Endodermal cell (in vitro differentiated cells): ENCODE data around the gene TMED7. TPM values are rescaled to one million over a fixed set of nuclear protein-coding genes. Genes with fewer than 3 reads are reported as not detected.
"Not testable (repeated sequence)": the region's sequence is repeated elsewhere in the genome, so short reads cannot be mapped to it uniquely, and the experiment has no call there.

Experiments used
- DNase-seq: peaks from one replicate; pipeline ENCODE4 v3.0.0-alpha.2; 2017
- H3K27ac ChIP-seq: 2 replicates; pipeline ENCODE4 v1.5.1; 2013; ENCODE audit warnings: mild to moderate bottlenecking, low read depth, low read length, moderate library complexity
- H3K27me3 ChIP-seq: 2 replicates; pipeline ENCODE4 v1.6.1; 2013; ENCODE audit warnings: mild to moderate bottlenecking, low read length, moderate library complexity; ENCODE audit not compliant: insufficient read depth, control insufficient read depth, poor library complexity, severe bottlenecking
- H3K36me3 ChIP-seq: 2 replicates; pipeline ENCODE4 v1.7.0; 2013; ENCODE audit warnings: mild to moderate bottlenecking, low read length, moderate library complexity; ENCODE audit not compliant: control insufficient read depth, insufficient read depth
- H3K4me1 ChIP-seq: one replicate; pipeline ENCODE4 v1.7.0; 2013; ENCODE audit warnings: low read length; ENCODE audit not compliant: control insufficient read depth, insufficient read depth
- H3K4me3 ChIP-seq: 2 replicates; pipeline ENCODE4 v1.5.1; 2013; ENCODE audit warnings: mild to moderate bottlenecking, low read length, moderate library complexity
- H3K9ac ChIP-seq: 2 replicates; pipeline ENCODE4 v1.6.1; 2013; ENCODE audit warnings: mild to moderate bottlenecking, low read length, moderate library complexity; ENCODE audit not compliant: poor library complexity, severe bottlenecking; ENCODE audit errors: extremely low read depth
- H3K9me3 ChIP-seq: 2 replicates; pipeline ENCODE4 v1.6.1; 2013; ENCODE audit warnings: mild to moderate bottlenecking, low read length, moderate library complexity; ENCODE audit not compliant: control insufficient read depth
- H3K27ac Mint-ChIP-seq: 2 replicates; pipeline ENCODE4 v1.8.0; 2020; ENCODE audit warnings: mixed read lengths
- H3K27me3 Mint-ChIP-seq: 2 replicates; pipeline ENCODE4 v1.8.0; 2021; ENCODE audit warnings: mild to moderate bottlenecking, mixed read lengths; ENCODE audit not compliant: insufficient read depth
- H3K36me3 Mint-ChIP-seq: 2 replicates; pipeline ENCODE4 v1.8.0; 2020; ENCODE audit warnings: low read depth, mixed read lengths
- H3K4me1 Mint-ChIP-seq: 2 replicates; pipeline ENCODE4 v1.8.0; 2020; ENCODE audit warnings: mixed read lengths
- H3K4me3 Mint-ChIP-seq: 2 replicates; pipeline ENCODE4 v1.8.0; 2020; ENCODE audit warnings: mild to moderate bottlenecking, moderate library complexity, mixed read lengths
- H3K9me3 Mint-ChIP-seq: 2 replicates; pipeline ENCODE4 v1.8.0; 2020; ENCODE audit warnings: mild to moderate bottlenecking, mixed read lengths
- WGBS, 2 experiments: methylation state at CpG; one replicate each; pipeline versions ENCODE4 v1.1.5 to v1.1.7; 2013; ENCODE audit warnings: missing lambda C conversion rate in 2 of 2, mixed read lengths in 1 of 2; ENCODE audit not compliant: insufficient coverage in 1 of 2, insufficient read length in 1 of 2; 5-methylcytosine and 5-hydroxymethylcytosine counted together
- total RNA-seq, 2 donors: library from RNA; stranded (reverse); fragmentation: NEBNext Ultra II Directional in 1 of 2; extraction: Animal tissue kit (Norgen Biotek cat#: 25700) in 1 of 2; gene quantifications; 2 replicates in 1 of 2; 3 replicates in 1 of 2; pipeline ENCODE4 v1.2.1, GENCODE V29; 2021
- TF ChIP-seq, protein P1 (sequence below): fragments of 200-600 bp; sonication (generic); conservative IDR thresholded peaks from 2 replicates; pipeline ENCODE4 v1.5.0; 2021; ENCODE audit warnings: antibody characterized with exemption, mild to moderate bottlenecking

The TMED7 gene
- total RNA-seq, 2 donors from 2014 or later, result 64.4 to 75.3 TPM

DNA sequence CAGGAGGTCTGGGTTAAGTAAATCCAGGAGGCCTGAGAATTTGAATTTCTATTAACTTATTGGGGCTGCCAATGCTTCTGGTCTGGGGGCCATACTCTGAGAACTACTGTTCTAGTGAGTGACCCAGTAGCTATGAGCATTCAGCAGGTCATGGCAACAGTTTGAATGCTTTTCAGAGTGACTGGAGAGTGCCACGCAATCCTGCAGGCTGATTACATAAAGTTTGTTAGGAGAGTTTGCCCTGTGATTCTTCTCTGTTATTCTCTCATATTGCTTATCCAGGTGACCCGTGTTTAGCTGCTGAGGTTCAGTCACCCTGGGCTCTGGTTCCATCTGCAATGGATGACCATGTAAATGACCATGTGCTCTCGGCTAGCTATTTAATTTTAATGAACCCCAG is 22.2 kb upstream of the TMED7 start:
- H3K4me3 Mint-ChIP-seq, result no peak overlapping the region
- no peak overlapping the region for H3K27ac Mint-ChIP-seq

DNA sequence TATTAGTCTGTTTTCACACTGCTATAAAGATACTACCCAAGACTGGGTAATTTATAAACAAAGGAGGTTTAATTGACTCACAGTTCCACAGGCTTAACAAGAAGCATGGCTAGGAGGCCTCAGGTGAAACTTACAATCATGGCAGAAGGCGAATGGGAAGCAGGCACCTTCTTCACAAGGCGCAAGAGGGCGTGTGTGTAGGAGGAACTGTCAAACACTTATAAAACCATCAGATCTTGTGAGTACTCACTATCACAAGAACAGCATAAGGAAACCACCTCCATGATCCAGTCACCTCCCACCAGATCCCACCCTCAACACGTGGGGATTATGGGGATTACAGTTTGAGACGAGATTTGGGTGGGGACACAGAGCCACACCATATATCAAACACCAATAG is 19.6 kb upstream of the TMED7 start:
- not testable (repeated sequence) for DNase-seq, H3K27me3 Mint-ChIP-seq, H3K4me1 Mint-ChIP-seq, H3K4me3 Mint-ChIP-seq, H3K4me3 ChIP-seq, H3K36me3 ChIP-seq, H3K36me3 Mint-ChIP-seq, H3K27ac Mint-ChIP-seq, H3K9me3 ChIP-seq, H3K9ac ChIP-seq, H3K4me1 ChIP-seq, H3K27me3 ChIP-seq, H3K27ac ChIP-seq, H3K9me3 Mint-ChIP-seq
- WGBS, 2 experiments, result 96% methylated on average over 4 of the region's 5 CpGs; no CpG with 5 or more reads in 1 of the 2 experiments

More for the DNA sequence above, 22.2 kb upstream of the TMED7 start:
- Histone ChIP-seq H3K27me3 (no peaks in the 10 kb centered on the region), H3K36me3 (no peaks in the 10 kb centered on the region), H3K9me3 (no peaks in the 10 kb centered on the region), H3K4me1 (peaks cover 2% of the 10 kb centered on the region), H3K9ac (no peak overlapping the region), H3K27ac (no peak overlapping the region), H3K4me3 (no peak overlapping the region)
- 61 to 100% methylated on average over 1 to 3 of the region's 3 CpGs for WGBS, 2 experiments
- peaks cover 2% of the 10 kb centered on the region for H3K27me3 Mint-ChIP-seq
- no peaks in the 10 kb centered on the region for H3K36me3 Mint-ChIP-seq
- H3K9me3 Mint-ChIP-seq, result no peaks in the 10 kb centered on the region
- H3K4me1 Mint-ChIP-seq, result no peaks in the 10 kb centered on the region
- TF ChIP-seq, protein P1, sequence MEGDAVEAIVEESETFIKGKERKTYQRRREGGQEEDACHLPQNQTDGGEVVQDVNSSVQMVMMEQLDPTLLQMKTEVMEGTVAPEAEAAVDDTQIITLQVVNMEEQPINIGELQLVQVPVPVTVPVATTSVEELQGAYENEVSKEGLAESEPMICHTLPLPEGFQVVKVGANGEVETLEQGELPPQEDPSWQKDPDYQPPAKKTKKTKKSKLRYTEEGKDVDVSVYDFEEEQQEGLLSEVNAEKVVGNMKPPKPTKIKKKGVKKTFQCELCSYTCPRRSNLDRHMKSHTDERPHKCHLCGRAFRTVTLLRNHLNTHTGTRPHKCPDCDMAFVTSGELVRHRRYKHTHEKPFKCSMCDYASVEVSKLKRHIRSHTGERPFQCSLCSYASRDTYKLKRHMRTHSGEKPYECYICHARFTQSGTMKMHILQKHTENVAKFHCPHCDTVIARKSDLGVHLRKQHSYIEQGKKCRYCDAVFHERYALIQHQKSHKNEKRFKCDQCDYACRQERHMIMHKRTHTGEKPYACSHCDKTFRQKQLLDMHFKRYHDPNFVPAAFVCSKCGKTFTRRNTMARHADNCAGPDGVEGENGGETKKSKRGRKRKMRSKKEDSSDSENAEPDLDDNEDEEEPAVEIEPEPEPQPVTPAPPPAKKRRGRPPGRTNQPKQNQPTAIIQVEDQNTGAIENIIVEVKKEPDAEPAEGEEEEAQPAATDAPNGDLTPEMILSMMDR, result no peak
- no peak for DNase-seq

DNA sequence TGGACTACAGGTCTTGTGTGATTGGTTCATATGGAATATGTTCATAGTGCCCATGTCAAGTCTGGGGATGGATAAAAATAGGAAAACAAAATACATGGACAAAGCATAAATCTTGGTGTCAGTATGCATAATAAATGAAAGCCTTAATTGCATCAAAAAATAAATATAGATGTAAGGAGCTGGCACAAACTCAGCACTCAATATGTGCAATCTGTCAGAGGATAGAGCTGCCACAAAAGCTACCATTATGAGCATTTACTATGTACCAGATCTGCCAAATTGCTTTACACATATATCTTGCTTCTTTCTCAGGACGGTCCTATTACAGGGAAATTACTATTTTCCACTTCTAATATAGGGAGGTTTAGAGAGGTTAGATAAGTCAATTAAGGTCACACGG is 18.2 kb upstream of the TMED7 start:
- no peaks in the 10 kb centered on the region for H3K9me3 ChIP-seq
- no peak for DNase-seq
- no peaks in the 10 kb centered on the region for H3K36me3 ChIP-seq
- no peak overlapping the region for H3K9ac ChIP-seq
- Mint-ChIP-seq H3K4me1 (peaks cover 3% of the 10 kb centered on the region), H3K36me3 (no peaks in the 10 kb centered on the region), H3K4me3 (no peak overlapping the region), H3K27me3 (no peaks in the 10 kb centered on the region), H3K9me3 (no peaks in the 10 kb centered on the region), H3K27ac (no peak overlapping the region)
- peaks cover 2% of the 10 kb centered on the region for H3K4me1 ChIP-seq
- 95 to 100% methylated on average over 1 to 2 of the region's 2 CpGs for WGBS, 2 experiments
- H3K27me3 ChIP-seq, result no peaks in the 10 kb centered on the region
- no peak overlapping the region for H3K4me3 ChIP-seq
- TF ChIP-seq, protein P1, result no peak
- H3K27ac ChIP-seq, result no peak overlapping the region

DNA sequence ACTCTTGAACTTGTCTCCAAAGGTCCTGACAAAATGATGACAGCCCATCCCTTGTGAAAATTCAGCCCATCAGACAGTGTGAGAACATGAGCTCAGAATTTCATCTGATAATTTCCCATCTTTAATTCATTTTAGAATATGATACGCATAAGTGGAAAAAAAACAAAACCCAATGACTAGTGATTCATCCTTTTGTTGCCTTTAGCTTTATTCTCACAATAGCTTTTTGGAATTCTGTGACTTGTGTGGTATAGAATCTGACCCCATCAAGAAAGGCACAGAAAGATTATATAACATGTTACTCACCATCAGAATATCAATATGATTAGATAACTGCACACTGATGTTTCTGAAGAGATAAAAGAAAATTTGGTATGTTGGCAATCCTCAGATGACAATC is 16.1 kb upstream of the TMED7 start:
- Mint-ChIP-seq H3K4me3 (no peak overlapping the region), H3K4me1 (peaks cover 3% of the 10 kb centered on the region), H3K27ac (no peak overlapping the region), H3K9me3 (no peaks in the 10 kb centered on the region), H3K27me3 (no peaks in the 10 kb centered on the region), H3K36me3 (no peaks in the 10 kb centered on the region)
- no peaks in the 10 kb centered on the region for H3K36me3 ChIP-seq
- H3K4me1 ChIP-seq, result peaks cover 2% of the 10 kb centered on the region
- H3K4me3 ChIP-seq, result no peak overlapping the region
- TF ChIP-seq, protein P1, result no peak
- H3K9me3 ChIP-seq, result no peaks in the 10 kb centered on the region
- no peak overlapping the region for H3K9ac ChIP-seq
- H3K27me3 ChIP-seq, result no peaks in the 10 kb centered on the region
- no peak overlapping the region for H3K27ac ChIP-seq
- 100% methylated on average over 1 of the region's 1 CpG; no CpG with 5 or more reads in 1 of the 2 experiments for WGBS, 2 experiments
- no peak for DNase-seq
